ENCODE data around the gene LGI2. TPM values are rescaled to one million over a fixed set of nuclear protein-coding genes. Genes with fewer than 3 reads are reported as not detected.
"Not testable (repeated sequence)": the region's sequence is repeated elsewhere in the genome, so short reads cannot be mapped to it uniquely, and the experiment has no call there.

The LGI2 gene, protein sequence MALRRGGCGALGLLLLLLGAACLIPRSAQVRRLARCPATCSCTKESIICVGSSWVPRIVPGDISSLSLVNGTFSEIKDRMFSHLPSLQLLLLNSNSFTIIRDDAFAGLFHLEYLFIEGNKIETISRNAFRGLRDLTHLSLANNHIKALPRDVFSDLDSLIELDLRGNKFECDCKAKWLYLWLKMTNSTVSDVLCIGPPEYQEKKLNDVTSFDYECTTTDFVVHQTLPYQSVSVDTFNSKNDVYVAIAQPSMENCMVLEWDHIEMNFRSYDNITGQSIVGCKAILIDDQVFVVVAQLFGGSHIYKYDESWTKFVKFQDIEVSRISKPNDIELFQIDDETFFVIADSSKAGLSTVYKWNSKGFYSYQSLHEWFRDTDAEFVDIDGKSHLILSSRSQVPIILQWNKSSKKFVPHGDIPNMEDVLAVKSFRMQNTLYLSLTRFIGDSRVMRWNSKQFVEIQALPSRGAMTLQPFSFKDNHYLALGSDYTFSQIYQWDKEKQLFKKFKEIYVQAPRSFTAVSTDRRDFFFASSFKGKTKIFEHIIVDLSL
- not detected for polyA plus RNA-seq

DNA sequence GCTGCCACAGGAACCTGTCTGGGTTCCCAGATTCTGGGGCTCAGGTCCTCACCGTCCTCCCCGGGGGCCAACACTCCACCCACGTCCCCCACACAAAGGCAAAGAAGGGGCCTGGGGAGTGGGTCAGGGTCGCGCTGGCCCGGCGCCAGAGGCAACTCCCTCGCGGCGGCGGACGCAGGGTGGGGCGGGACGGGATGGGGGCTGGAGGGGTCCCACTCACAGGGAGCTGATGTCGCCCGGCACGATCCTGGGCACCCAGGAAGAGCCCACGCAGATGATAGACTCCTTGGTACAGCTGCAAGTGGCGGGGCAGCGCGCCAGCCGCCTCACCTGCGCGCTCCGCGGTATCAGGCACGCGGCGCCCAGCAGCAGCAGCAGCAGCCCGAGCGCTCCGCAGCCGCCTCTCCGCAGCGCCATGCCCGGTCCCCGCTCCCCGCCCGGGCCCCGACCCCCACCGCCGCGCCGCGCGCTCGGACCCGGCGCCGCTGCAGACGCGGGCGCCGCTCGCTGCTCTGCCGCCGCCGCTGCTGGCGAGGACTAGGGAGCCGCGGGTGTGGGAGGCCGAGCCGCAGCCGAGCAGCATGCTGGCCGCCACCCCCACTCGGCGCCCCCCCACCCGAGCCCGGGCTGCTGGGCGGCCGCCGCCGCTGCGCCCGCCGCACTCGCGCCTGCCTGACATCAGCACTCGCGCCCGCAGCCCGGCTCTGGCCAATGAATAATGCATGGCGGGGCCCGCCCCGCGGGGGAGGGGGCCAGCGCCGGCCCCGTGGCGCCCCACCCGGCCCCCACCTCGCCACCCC lies at the start of gene LGI2:
LGI2 (minus strand) TSS at position 670 of the 800 bp plus-strand sequence; CDS start at position 417, 253 bp downstream.
- Mint-ChIP-seq H3K27ac (no peak within 1 kb of the TSS), H3K4me3 (peak within 1 kb of the TSS in 3 of 4 donors; percentile 56 to 81 (median 70)), H3K4me1 (peaks cover 0 to 11% (median 2%) of the 10 kb centered on the region in 3 donors), H3K9me3 (peaks cover 3 to 14% (median 11%) of the 10 kb centered on the region in 3 donors), H3K27me3 (peaks cover 37% of the 10 kb centered on the region), H3K36me3 (peaks cover 4% of the 10 kb centered on the region)

GRCh38 chr4:25078523-25078922 lies 47.8 kb upstream of the LGI2 start:
- H3K4me1 Mint-ChIP-seq = peaks cover 0 to 2% (median 0%) of the 10 kb centered on the region in 3 donors
- H3K27me3 Mint-ChIP-seq = peaks cover 13% of the 10 kb centered on the region
- no peak overlapping the region for H3K27ac Mint-ChIP-seq
- H3K9me3 Mint-ChIP-seq = no peaks in the 10 kb centered on the region
- H3K36me3 Mint-ChIP-seq = peaks cover 1% of the 10 kb centered on the region
- H3K4me3 Mint-ChIP-seq = no peak overlapping the region

- Mint-ChIP-seq H3K4me3 (no peak overlapping the region), H3K4me1 (peaks cover 0 to 2% (median 0%) of the 10 kb centered on the region in 3 donors), H3K27me3 (peaks cover 5% of the 10 kb centered on the region), H3K36me3 (peaks cover 1% of the 10 kb centered on the region), H3K9me3 (no peaks in the 10 kb centered on the region), H3K27ac (no peak overlapping the region)
Observed at GRCh38 chr4:25076625-25077398, 46.1 kb upstream of the LGI2 start.

GRCh38 chr4:25075851-25076250 lies 45.1 kb upstream of the LGI2 start:
- Mint-ChIP-seq H3K9me3 (peaks cover 0 to 2% (median 0%) of the 10 kb centered on the region in 3 donors), H3K27ac (no peak overlapping the region), H3K4me1 (peaks cover 0 to 2% (median 0%) of the 10 kb centered on the region in 3 donors), H3K27me3 (peaks cover 6% of the 10 kb centered on the region), H3K4me3 (no peak overlapping the region), H3K36me3 (peaks cover 1% of the 10 kb centered on the region)

GRCh38 chr4:25075129-25075528 lies 44.4 kb upstream of the LGI2 start:
- Mint-ChIP-seq H3K4me1 (peaks cover 0 to 2% (median 0%) of the 10 kb centered on the region in 3 donors), H3K27me3 (peaks cover 9% of the 10 kb centered on the region), H3K36me3 (peaks cover 1% of the 10 kb centered on the region), H3K27ac (no peak overlapping the region), H3K9me3 (peaks cover 0 to 2% (median 0%) of the 10 kb centered on the region in 3 donors), H3K4me3 (no peak overlapping the region)

- no peaks in the 10 kb centered on the region for H3K4me1 Mint-ChIP-seq
- no peak overlapping the region for H3K27ac Mint-ChIP-seq
- H3K9me3 Mint-ChIP-seq = peaks cover 0 to 6% (median 2%) of the 10 kb centered on the region in 3 donors
- no peaks in the 10 kb centered on the region for H3K36me3 Mint-ChIP-seq
- no peak overlapping the region for H3K4me3 Mint-ChIP-seq
- H3K27me3 Mint-ChIP-seq = peaks cover 8% of the 10 kb centered on the region
Observed at GRCh38 chr4:25070545-25070944, 39.8 kb upstream of the LGI2 start.

DNA sequence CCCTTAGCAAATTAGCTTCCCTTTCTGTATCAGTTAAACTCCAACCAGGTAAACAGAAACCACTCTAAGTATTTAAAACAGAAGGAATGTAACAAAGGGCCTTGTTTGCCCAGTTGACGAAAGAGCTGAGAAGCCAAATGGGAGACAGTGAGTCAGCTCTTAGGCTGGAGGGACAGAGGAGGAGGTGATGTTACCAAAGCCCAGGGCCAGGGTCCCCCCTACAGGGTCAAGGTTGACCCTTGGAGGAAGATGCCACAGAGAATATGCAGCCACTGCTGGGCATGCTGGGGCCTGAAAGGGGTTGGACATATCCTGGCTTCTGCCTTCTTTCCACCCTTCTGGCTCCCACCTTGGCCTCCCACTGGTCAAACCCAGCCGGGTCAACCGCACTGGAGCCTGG lies 38.3 kb upstream of the LGI2 start:
- peaks cover 8% of the 10 kb centered on the region for H3K27me3 Mint-ChIP-seq
- H3K36me3 Mint-ChIP-seq = no peaks in the 10 kb centered on the region
- no peak overlapping the region for H3K4me3 Mint-ChIP-seq
- no peaks in the 10 kb centered on the region for H3K4me1 Mint-ChIP-seq
- H3K9me3 Mint-ChIP-seq = peaks cover 0 to 6% (median 2%) of the 10 kb centered on the region in 3 donors
- H3K27ac Mint-ChIP-seq = no peak overlapping the region

GRCh38 chr4:25068386-25068785 lies 37.6 kb upstream of the LGI2 start:
- Mint-ChIP-seq H3K36me3 (no peaks in the 10 kb centered on the region), H3K4me3 (no peak overlapping the region), H3K9me3 (peaks cover 0 to 6% (median 2%) of the 10 kb centered on the region in 3 donors), H3K27me3 (peaks cover 8% of the 10 kb centered on the region), H3K27ac (no peak overlapping the region), H3K4me1 (no peaks in the 10 kb centered on the region)

- no peaks in the 10 kb centered on the region for H3K4me1 Mint-ChIP-seq
- H3K36me3 Mint-ChIP-seq = no peaks in the 10 kb centered on the region
- H3K9me3 Mint-ChIP-seq = peaks cover 4 to 6% (median 4%) of the 10 kb centered on the region in 3 donors
- no peak overlapping the region for H3K27ac Mint-ChIP-seq
- peaks cover 11% of the 10 kb centered on the region for H3K27me3 Mint-ChIP-seq
- no peak overlapping the region for H3K4me3 Mint-ChIP-seq
Observed at GRCh38 chr4:25065932-25066590, 35.3 kb upstream of the LGI2 start.

GRCh38 chr4:25065431-25065858 lies 34.7 kb upstream of the LGI2 start:
- H3K27ac Mint-ChIP-seq = peak overlapping the region in 1 of 3 donors; percentile 13
- no peaks in the 10 kb centered on the region for H3K36me3 Mint-ChIP-seq
- H3K4me1 Mint-ChIP-seq = no peaks in the 10 kb centered on the region
- H3K9me3 Mint-ChIP-seq = peaks cover 2 to 6% (median 4%) of the 10 kb centered on the region in 3 donors
- no peak overlapping the region for H3K4me3 Mint-ChIP-seq
- H3K27me3 Mint-ChIP-seq = peaks cover 7% of the 10 kb centered on the region

DNA sequence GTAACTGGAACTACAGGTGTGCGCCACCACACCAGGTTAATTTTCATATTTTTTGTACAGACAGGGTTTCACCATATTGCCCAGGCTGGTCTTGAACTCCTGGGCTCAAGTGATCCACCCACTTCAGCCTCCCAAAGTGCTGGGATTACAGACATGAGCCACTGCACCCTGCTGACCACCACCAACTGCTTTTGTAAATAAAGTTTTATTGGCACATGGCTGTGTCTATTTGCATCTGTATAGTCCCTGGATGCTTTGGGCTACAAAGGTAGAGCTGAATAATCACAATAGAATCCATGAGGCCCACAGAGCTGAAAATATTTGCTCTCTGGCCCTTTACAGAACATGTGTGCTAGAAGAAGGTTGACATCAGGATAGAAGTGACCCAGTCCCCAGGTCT lies 33.7 kb upstream of the LGI2 start:
- not testable (repeated sequence) for H3K9me3 Mint-ChIP-seq, H3K27ac Mint-ChIP-seq

DNA sequence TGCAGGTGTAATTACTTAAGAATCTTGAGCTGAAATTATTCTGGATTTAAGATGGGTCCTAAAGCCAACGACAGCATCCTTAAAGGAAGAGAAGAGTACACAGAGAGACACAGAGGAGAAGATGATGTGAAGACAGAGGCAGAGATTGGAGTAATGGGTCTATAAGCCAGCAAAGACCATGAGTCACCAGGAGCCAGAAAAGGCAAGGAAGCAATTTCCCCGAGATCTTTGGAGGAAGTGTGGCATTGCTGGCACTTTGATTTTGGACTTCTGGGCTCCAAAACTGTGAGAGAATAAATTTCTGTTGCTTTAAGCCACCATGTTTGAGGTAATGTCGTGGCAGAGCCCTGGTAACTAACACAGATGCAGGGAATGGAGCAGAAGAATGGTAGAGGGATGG lies 32.4 kb upstream of the LGI2 start:
- H3K4me1 Mint-ChIP-seq = no peaks in the 10 kb centered on the region
- H3K4me3 Mint-ChIP-seq = no peak overlapping the region
- H3K9me3 Mint-ChIP-seq = peaks cover 2 to 6% (median 4%) of the 10 kb centered on the region in 3 donors
- H3K36me3 Mint-ChIP-seq = no peaks in the 10 kb centered on the region
- H3K27ac Mint-ChIP-seq = no peak overlapping the region
- peaks cover 5% of the 10 kb centered on the region for H3K27me3 Mint-ChIP-seq

More for the DNA sequence above, 33.7 kb upstream of the LGI2 start:
- not testable (repeated sequence) for H3K36me3 Mint-ChIP-seq, H3K27me3 Mint-ChIP-seq, H3K4me3 Mint-ChIP-seq, H3K4me1 Mint-ChIP-seq

- no peak overlapping the region for H3K27ac Mint-ChIP-seq
- H3K4me1 Mint-ChIP-seq = no peaks in the 10 kb centered on the region
- no peaks in the 10 kb centered on the region for H3K36me3 Mint-ChIP-seq
- H3K27me3 Mint-ChIP-seq = peaks cover 5% of the 10 kb centered on the region
- no peak overlapping the region for H3K4me3 Mint-ChIP-seq
- H3K9me3 Mint-ChIP-seq = peaks cover 1 to 4% (median 2%) of the 10 kb centered on the region in 3 donors
Observed at GRCh38 chr4:25062098-25062497, 31.4 kb upstream of the LGI2 start.

- H3K9me3 Mint-ChIP-seq = peaks cover 0 to 4% (median 2%) of the 10 kb centered on the region in 3 donors
- H3K4me3 Mint-ChIP-seq = no peak overlapping the region
- no peaks in the 10 kb centered on the region for H3K36me3 Mint-ChIP-seq
- H3K27me3 Mint-ChIP-seq = peaks cover 6% of the 10 kb centered on the region
- H3K4me1 Mint-ChIP-seq = no peaks in the 10 kb centered on the region
- no peak overlapping the region for H3K27ac Mint-ChIP-seq
Observed at GRCh38 chr4:25061602-25062001, 30.9 kb upstream of the LGI2 start.

Data from IgD-negative memory B cell (primary cell).